GM12878 (cell line): ENCODE data around the gene CTSO. TPM values are rescaled to one million over a fixed set of nuclear protein-coding genes. Genes with fewer than 3 reads are reported as not detected.

Experiments used
- ATAC-seq: fragments of 200-7000 bp; cut with Tn5 transposase; 3 replicates; pipeline ENCODE4 v1.9.1; 2020; ENCODE audit warnings: mild to moderate bottlenecking, moderate library complexity
- BruUV-seq: library from RNA; stranded (reverse); fragments of 400-500 nt; replicated peaks from 2 replicates; lab custom pipeline; 2021; lab: Mats Ljungman, UMichigan
- CTCF ChIA-PET: fragments of 300-600 bp; sonication (Branson Sonifier 250); formaldehyde crosslinking; extraction: SDS; loops from one replicate; lab custom pipeline; 2021; ENCODE audit warnings: inconsistent platforms; lab: Yijun Ruan, JAX
- POLR2A ChIA-PET: fragments of 350-600 bp; formaldehyde crosslinking; extraction: SDS; loops from one replicate; lab custom pipeline; 2021; ENCODE audit warnings: inconsistent platforms; lab: Charles Lee
- RAD21 ChIA-PET: fragments of 300-600 bp; sonication (Branson Sonifier 250); formaldehyde crosslinking; loops from one replicate; lab custom pipeline; 2023; ENCODE audit warnings: antibody characterized with exemption; ENCODE audit not compliant: unreplicated experiment; lab: Charles Lee
- SMC1A ChIA-PET: fragments of 300-600 bp; sonication (Branson Sonifier 250); formaldehyde crosslinking; loops from one replicate; lab custom pipeline; 2023; ENCODE audit not compliant: unreplicated experiment, uncharacterized antibody; lab: Charles Lee
- DNase-seq: peaks from one replicate; pipeline ENCODE4 v3.0.0-alpha.2; 2011; ENCODE audit warnings: low read depth, low spot score
- FAIRE-seq: peaks from 3 replicates; lab custom pipeline; 2011; peaks lifted over from hg19 to GRCh38; lab: Jason Lieb, UNC
- H2AFZ ChIP-seq: 2 replicates; pipeline ENCODE4 v1.6.0; 2011; ENCODE audit warnings: low read depth, low read length, control low read depth; ENCODE audit not compliant: control insufficient read depth
- H3K27ac ChIP-seq: 2 replicates; pipeline ENCODE4 v1.5.1; 2011; ENCODE audit warnings: control low read depth; ENCODE audit not compliant: control insufficient read depth, insufficient read depth
- H3K27me3 ChIP-seq, 2 experiments: replicated peaks in 1 of 2; 2 replicates each; pipeline versions ENCODE4 v1.6.0 to v1.6.1; 2011; ENCODE audit warnings: low read length in 1 of 2; ENCODE audit not compliant: control insufficient read depth in 2 of 2, insufficient read depth in 2 of 2
- H3K36me3 ChIP-seq, 2 experiments: 2 replicates each; pipeline ENCODE4 v1.5.1; 2011; ENCODE audit warnings: low read length in 1 of 2; ENCODE audit not compliant: control insufficient read depth in 2 of 2, insufficient read depth in 2 of 2
- H3K4me1 ChIP-seq: 2 replicates; pipeline ENCODE4 v1.6.1; 2011; ENCODE audit warnings: mild to moderate bottlenecking, low read length, moderate library complexity, mixed read lengths; ENCODE audit not compliant: control insufficient read depth, insufficient read depth
- H3K4me2 ChIP-seq: 2 replicates; pipeline ENCODE4 v1.6.0; 2011; ENCODE audit warnings: control low read depth; ENCODE audit not compliant: control insufficient read depth, insufficient read depth
- H3K4me3 ChIP-seq: fragments of 200-600 bp; sonication (generic); 2 replicates; pipeline ENCODE4 v1.5.1; 2016
- H3K79me2 ChIP-seq: 2 replicates; pipeline ENCODE4 v1.6.0; 2011; ENCODE audit warnings: low read length; ENCODE audit not compliant: control insufficient read depth, insufficient read depth
- H3K9ac ChIP-seq: 2 replicates; pipeline ENCODE4 v1.8.0; 2011; ENCODE audit warnings: low read length, control low read depth, mixed read lengths; ENCODE audit not compliant: control insufficient read depth, insufficient read depth
- H3K9me3 ChIP-seq: replicated peaks from 3 replicates; pipeline ENCODE4 v1.5.1; 2011; ENCODE audit warnings: mild to moderate bottlenecking, low read length; ENCODE audit not compliant: control insufficient read depth, insufficient read depth
- H4K20me1 ChIP-seq: 2 replicates; pipeline ENCODE4 v1.6.0; 2011; ENCODE audit not compliant: control insufficient read depth, insufficient read depth
- CHD1 ChIP-seq: IDR thresholded peaks from 2 replicates; pipeline ENCODE4 v1.6.1; 2012; ENCODE audit warnings: low read depth, low read length, improper control_type of control experiment
- CHD4 ChIP-seq: fragments of 200-600 bp; sonication (generic); IDR thresholded peaks from 2 replicates; pipeline ENCODE4 v1.6.1; 2016; ENCODE audit warnings: mild to moderate bottlenecking
- CREB1 ChIP-seq: IDR thresholded peaks from 2 replicates; pipeline ENCODE4 v1.6.1; 2012; ENCODE audit warnings: low read depth, mild to moderate bottlenecking, inconsistent platforms
- ESRRA ChIP-seq: IDR thresholded peaks from 2 replicates; pipeline ENCODE4 v1.6.1; 2012; ENCODE audit warnings: mild to moderate bottlenecking, low read length, improper control_type of control experiment
- FOXM1 ChIP-seq: IDR thresholded peaks from 2 replicates; pipeline ENCODE4 v1.6.1; 2012; ENCODE audit warnings: low read depth, mild to moderate bottlenecking, inconsistent platforms, low read length, moderate library complexity
- HCFC1 ChIP-seq: fragments of 150-350 bp; IDR thresholded peaks from 2 replicates; pipeline ENCODE4 v1.6.1; 2014; ENCODE audit warnings: low read length
- HDAC2 ChIP-seq: fragments of 200-600 bp; sonication (generic); IDR thresholded peaks from 2 replicates; pipeline ENCODE4 v1.6.1; 2017
- IKZF2 ChIP-seq, 2 experiments: fragments of 450-650 bp; IDR thresholded peaks; 2 replicates each; pipeline ENCODE4 v1.6.1; 2017; ENCODE audit warnings: mild to moderate bottlenecking in 2 of 2, moderate library complexity in 2 of 2
- KAT2A ChIP-seq: conservative IDR thresholded peaks from 2 replicates; pipeline ENCODE4 v1.6.1; 2011; ENCODE audit warnings: low read depth, low read length; ENCODE audit not compliant: control insufficient read depth
- RCOR1 ChIP-seq: conservative IDR thresholded peaks from 2 replicates; pipeline ENCODE4 v1.6.1; 2012; ENCODE audit warnings: low read depth, low read length, improper control_type of control experiment
- SIX5 ChIP-seq: IDR thresholded peaks from 2 replicates; pipeline ENCODE4 v1.6.1; 2011; ENCODE audit warnings: mild to moderate bottlenecking, low read depth, low read length, moderate library complexity; ENCODE audit not compliant: severe bottlenecking
- SMARCA5 ChIP-seq: fragments of 450-650 bp; IDR thresholded peaks from 2 replicates; pipeline ENCODE4 v1.6.1; 2017; ENCODE audit warnings: mild to moderate bottlenecking
- SMC3 ChIP-seq: IDR thresholded peaks from 2 replicates; pipeline ENCODE4 v1.6.1; 2011; ENCODE audit warnings: low read length, improper control_type of control experiment, borderline replicate concordance
- YY1 ChIP-seq: IDR thresholded peaks from 2 replicates; pipeline ENCODE4 v1.6.1; 2011; ENCODE audit warnings: low read depth, mild to moderate bottlenecking, low read length
- ZNF217 ChIP-seq: fragments of 450-650 bp; IDR thresholded peaks from 2 replicates; pipeline ENCODE4 v1.6.1; 2017; ENCODE audit warnings: antibody characterized with exemption, mild to moderate bottlenecking
- ZNF274 ChIP-seq: IDR thresholded peaks from one replicate; pipeline ENCODE4 v1.8.0; 2011; ENCODE audit not compliant: insufficient read length, insufficient read depth
- ZNF687 ChIP-seq: fragments of 450-650 bp; IDR thresholded peaks from 2 replicates; pipeline ENCODE4 v1.6.1; 2017; ENCODE audit warnings: mild to moderate bottlenecking, moderate library complexity
- WGBS: methylation state at CpG from one replicate; pipeline ENCODE4 v1.1.6; 2016; ENCODE audit warnings: low lambda C conversion rate; ENCODE audit not compliant: insufficient replicate concordance, insufficient coverage; ENCODE audit errors: missing lambda C conversion rate; 5-methylcytosine and 5-hydroxymethylcytosine counted together
- in situ Hi-C: fragments of 300-500 bp; cut with MboI; formaldehyde crosslinking; loops from 9 replicates; pipeline ENCODE4 v1.14.3; 2018; ENCODE audit warnings: mixed read lengths
- intact Hi-C: fragments of 100-400 bp; cut with micrococcal nuclease; formaldehyde crosslinking; loops from one replicate; pipeline ENCODE4 v1.14.2; 2022; ENCODE audit not compliant: unreplicated experiment
- polyA plus RNA-seq, 11 experiments: library from polyadenylated mRNA; depleted of rRNA in 4 of 11; unstranded in 6 of 11; stranded (reverse) in 5 of 11; fragments of >200 nt; fragmentation: Nextera tagmentation in 4 of 11; fragmentation: Illumina TruSeq in 1 of 11; extraction: Ambion mirVana in 4 of 11; extraction: Trizol in 1 of 11; gene quantifications; 1 replicate in 1 of 11; 2 replicates in 10 of 11; pipeline versions ENCODE4 v1.2.1 to v1.2.3, GENCODE V29; 2011 to 2016; ENCODE audit warnings: inconsistent platforms in 2 of 11, missing spikeins in 2 of 11, low read depth in 1 of 11
- total RNA-seq, 4 experiments: library from RNA; depleted of rRNA in 3 of 4; stranded (reverse); fragments of >200 nt in 3 of 4; fragmentation: Illumina TruSeq in 1 of 4; extraction: Trizol in 1 of 4; gene quantifications; 2 replicates each; pipeline versions ENCODE4 v1.2.1 to v1.2.3, GENCODE V29; 2013 to 2021
- TF ChIP-seq, protein P1 (sequence below): fragments of 450-650 bp; IDR thresholded peaks from 2 replicates; pipeline ENCODE4 v1.6.1; 2017; ENCODE audit warnings: antibody characterized with exemption, mild to moderate bottlenecking, moderate library complexity

The CTSO gene
- total and polyA plus RNA-seq, 10 of the 15 experiments (the other 5 are each of a cell fraction or from before 2014, with no cell fraction given): 3.9 to 9.7 (median 7.0) TPM

DNA sequence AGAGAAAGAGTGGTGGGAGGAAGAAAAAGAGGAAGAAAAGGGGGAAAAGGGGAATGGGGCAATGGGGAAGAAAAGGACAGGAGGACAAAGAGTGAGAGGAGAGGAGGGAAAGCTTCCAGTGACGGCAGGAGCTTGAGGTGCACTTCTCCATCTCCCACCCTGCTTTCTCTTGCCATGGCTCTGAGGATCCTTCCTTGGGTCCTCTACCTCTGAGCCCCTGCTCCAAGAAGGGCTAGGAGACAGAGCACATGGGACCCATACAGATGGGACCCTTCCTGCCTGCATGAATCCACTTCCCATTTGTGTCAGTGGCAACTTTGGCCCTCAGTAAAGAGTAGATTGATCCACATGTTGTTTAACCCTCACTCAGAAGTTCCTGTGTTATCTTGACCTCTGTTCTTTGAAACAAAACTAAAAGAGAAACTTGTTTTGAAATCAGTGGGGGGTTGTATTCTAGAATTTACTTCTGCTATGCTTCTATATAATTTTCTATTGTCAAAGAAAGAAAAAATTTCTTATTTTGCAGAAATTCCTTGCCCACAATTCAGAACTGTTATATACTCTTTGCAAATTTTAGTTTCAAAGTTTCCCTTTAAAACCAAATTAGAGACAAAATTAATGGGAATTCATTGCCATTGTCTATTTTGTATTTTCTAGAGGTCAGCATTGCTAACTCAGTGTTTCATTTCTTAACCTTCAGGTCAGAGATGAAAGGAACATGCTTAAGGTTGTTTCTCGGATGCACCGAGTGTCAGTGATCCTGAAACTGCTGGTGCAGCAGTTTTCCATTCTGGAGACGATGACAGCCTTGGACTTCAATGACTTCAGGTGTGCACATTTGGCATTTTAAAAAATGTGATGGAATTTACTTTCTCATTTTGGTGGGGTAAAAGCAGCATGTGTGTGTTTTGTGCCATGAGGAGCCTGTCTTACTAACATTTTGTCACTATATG lies 45.2 kb downstream of the CTSO start:
- CTCF ChIA-PET: interaction anchor here (1.4 kb wide), 1 partner anchor 45 kb away, joined by 8 read pairs; the partner anchor contains the start of gene CTSO
- TF ChIP-seq ZNF274 (no peak), ESRRA (no peak), CREB1 (no peak), ZNF687 (0 out of 2 replicates have a peak, but pooled peaks have one; percentile 34), SMC3 (no peak), KAT2A (no peak), SMARCA5 (no peak), FOXM1 (no peak), IKZF2 (IDR thresholded peaks at IDR 0.05) (0 out of 4 replicates have a peak, but pooled peaks of 1 of the 2 experiments have one; percentile 17), YY1 (no peak), ZNF217 (no peak), SIX5 (no peak), HCFC1 (no peak), HDAC2 (no peak), RCOR1 (no peak), CHD1 (no peak), CHD4 (no peak)
- TF ChIP-seq, protein P1, sequence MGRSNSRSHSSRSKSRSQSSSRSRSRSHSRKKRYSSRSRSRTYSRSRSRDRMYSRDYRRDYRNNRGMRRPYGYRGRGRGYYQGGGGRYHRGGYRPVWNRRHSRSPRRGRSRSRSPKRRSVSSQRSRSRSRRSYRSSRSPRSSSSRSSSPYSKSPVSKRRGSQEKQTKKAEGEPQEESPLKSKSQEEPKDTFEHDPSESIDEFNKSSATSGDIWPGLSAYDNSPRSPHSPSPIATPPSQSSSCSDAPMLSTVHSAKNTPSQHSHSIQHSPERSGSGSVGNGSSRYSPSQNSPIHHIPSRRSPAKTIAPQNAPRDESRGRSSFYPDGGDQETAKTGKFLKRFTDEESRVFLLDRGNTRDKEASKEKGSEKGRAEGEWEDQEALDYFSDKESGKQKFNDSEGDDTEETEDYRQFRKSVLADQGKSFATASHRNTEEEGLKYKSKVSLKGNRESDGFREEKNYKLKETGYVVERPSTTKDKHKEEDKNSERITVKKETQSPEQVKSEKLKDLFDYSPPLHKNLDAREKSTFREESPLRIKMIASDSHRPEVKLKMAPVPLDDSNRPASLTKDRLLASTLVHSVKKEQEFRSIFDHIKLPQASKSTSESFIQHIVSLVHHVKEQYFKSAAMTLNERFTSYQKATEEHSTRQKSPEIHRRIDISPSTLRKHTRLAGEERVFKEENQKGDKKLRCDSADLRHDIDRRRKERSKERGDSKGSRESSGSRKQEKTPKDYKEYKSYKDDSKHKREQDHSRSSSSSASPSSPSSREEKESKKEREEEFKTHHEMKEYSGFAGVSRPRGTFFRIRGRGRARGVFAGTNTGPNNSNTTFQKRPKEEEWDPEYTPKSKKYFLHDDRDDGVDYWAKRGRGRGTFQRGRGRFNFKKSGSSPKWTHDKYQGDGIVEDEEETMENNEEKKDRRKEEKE: no peak

More for the DNA sequence above, 45.2 kb downstream of the CTSO start:
- ATAC-seq (peak; percentile 64), FAIRE-seq (peak; percentile 18), DNase-seq (no peak)
- SMC1A ChIA-PET: interaction anchor here (0.6 to 2.6 kb wide), 6 partner anchors 7 to 1268 kb away, joined by 3 to 9 read pairs (median 6); partner anchors contain the start of gene CTSO
- Histone ChIP-seq H3K9me3 (no peaks in the 10 kb centered on the region), H3K4me2 (no peak overlapping the region; the same call in 1 of the 2 replicates), H3K4me3 (no peak overlapping the region), H4K20me1 (no peaks in the 10 kb centered on the region), H3K36me3 (no peaks in the 10 kb centered on the region), H3K27ac (no peak overlapping the region), H3K4me1 (peaks cover 3% of the 10 kb centered on the region; the same call in 1 of the 2 replicates), H3K9ac (no peak overlapping the region), H3K27me3 (no peaks in the 10 kb centered on the region), H2AFZ (peak overlapping the region; percentile 20), H3K79me2 (no peaks in the 10 kb centered on the region)
- in situ Hi-C loops: no loop called here
- no TSS peak for BruUV-seq
- POLR2A ChIA-PET: interaction anchor here (0.6 to 1.5 kb wide), 2 partner anchors 19 to 216 kb away, joined by 3 to 7 read pairs; no protein-coding TSS in a partner anchor
- RAD21 ChIA-PET: interaction anchor here (1.7 to 1.9 kb wide), 2 partner anchors 19 to 45 kb away, joined by 4 to 8 read pairs; partner anchors contain the start of gene CTSO
- intact Hi-C loops: no loop called here
- 74% methylated on average over 4 of the region's 4 CpGs for WGBS
